Stimulated activated CD8-positive, alpha-beta memory T cell treated with anti-CD3 and anti-CD28 coated beads, Interleukin-2, amount 100 ng/mL, for 1 hour (primary cell): ENCODE measurements around the gene KBTBD4.
A peak's percentile ranks its signal among the peaks of the same experiment; 100 is the strongest.
"Not testable (repeated sequence)": the region's sequence is repeated elsewhere in the genome, so short reads cannot be mapped to it uniquely, and the experiment has no call there.

Experiments used
- DNase-seq, 2 donors: peaks; one replicate each; pipeline ENCODE4 v3.0.0-alpha.2; 2020; ENCODE audit warnings: low read depth in 2 of 2

KBTBD4 gene

DNA sequence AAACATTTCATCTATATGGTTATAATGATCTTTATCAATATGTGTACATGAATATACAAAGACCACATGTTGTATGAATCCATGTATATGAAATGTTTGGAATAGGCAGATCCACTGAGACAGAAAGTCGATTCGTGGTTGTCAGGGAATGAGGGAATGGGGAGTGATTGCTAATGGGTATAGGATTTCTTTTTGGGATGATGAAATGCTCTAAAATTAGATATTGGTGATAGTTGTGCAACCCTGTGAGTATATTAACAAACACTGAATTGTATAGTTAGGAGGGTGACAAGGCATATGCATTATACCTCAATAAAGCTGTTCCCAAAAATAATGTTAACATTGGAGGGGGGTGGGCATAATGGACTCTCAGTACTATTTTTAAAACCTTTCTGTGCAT is 18.3 kb downstream of the KBTBD4 start:
- no peak for DNase-seq

DNA sequence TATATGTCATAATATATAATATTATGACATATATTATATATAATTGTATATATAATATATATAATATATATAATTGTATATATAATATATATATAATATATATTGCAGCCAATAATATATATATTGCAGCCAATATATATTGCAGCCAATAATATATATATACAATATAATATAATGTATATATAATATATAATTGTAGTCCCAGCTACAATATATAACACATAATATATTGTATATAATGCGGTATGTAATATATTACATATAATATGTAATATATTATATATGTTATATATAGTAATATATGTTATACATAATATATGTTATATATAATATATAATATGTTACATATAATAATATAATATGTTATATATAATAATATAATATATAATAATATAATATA is 20.1 kb downstream of the KBTBD4 start:
- no peak for DNase-seq

DNA sequence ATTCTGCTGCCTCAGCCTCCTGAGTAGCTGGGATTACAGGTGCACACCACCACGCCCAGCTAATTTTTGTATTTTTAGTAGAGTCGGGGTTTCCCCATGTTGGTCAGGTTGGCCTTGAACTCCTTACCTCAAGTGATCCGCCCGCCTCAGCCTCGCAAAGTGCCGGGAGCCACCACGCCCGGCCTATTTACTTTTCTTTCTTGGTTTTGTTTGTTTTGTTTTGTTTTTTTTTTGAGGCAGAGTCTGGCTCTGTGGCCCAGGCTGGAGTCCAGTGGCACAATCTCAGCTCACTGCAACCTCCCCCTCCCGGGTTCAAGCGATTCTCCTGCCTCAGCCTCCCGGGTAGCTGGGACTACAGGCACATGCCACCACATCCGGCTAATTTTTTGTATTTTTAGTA is 21.8 kb downstream of the KBTBD4 start:
- DNase-seq, result not testable (repeated sequence)

DNA sequence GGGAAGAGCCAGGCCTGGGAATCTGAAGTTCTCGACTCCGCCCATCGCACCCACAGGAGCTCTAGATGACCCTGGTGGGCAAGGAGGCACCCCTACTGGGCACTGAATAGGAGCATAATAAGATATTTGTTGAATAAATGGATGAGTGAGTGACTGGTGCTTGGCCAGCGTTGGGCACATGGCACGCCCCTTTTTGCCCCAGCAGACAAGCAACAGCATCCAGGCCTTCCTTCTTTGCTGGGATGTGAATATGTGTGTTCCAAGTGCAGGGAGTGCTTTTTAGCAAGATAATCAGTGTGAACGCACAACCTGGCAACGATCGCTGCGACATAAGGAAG is 25.4 kb downstream of the KBTBD4 start:
- no peak for DNase-seq

DNA sequence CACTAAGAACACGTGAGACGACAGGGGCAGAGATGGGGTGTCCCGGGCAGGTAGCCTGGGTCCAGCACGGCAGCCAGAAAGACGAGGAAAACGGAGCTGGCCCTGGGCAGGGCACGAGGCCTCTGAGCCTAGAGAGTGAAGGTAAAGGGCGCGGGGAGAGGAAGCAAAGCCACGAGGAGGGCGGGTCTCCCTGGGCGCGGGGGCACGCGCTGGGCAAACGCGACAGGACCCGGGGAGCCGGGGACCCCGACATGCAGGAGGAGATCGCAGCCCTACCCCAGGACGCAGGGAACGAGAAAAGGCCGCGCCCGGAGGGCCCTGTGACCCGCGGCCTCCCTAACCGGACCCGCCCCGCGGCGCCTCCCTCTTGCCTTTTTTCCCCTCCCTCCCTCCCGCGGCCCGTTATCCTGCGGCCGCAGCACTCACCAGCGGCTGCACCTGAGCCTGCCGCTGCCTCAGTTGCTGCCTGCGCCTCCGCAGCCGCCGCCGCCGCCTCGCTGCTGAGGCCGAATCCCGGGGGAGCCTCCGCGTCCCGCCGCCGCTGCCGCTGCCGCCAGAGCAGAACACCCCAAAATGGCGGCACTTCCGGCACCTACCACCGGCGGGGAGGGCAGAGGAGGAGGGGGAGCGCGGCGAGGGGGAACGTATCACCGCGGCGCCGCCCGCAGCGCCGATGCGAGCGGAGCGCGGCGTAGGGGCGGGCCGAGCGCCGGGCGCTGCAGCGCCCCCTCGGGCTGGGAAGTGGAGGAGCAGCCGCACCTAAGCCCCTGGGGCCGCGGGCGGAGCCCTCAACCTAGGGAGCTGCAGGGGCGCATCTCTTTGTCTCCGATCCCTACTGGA is 26.0 kb downstream of the KBTBD4 start, which contains the start of gene CELF1:
CELF1 (minus strand) TSS at position 567 of the 840 bp plus-strand sequence. CDS start 53,609 bp downstream, outside the sequence.
- DNase-seq, result peak; percentile 83 to 86

DNA sequence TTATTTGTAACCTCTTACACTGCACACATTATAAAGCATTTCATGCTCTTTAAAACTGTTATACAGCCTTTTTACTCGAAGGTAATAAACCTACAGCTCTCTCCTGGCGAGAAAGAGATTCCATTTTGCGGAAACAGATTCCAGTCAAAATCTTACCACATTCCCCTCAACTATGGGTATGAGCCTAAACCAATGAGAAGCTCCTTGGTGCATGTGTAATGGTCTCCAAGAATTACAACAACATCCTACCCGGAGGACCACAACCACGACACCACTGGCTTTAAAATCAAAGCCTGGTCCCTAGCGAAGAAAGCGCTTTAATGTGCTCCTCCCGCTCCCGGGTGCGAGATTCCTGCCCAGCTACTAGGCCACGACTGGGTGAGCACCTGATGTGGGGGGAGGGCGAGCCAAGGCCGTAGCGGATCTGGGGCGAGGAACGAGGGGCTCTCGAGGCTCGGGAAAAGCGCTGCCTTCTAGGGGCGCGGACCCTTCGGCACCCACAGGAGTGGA is 26.7 kb downstream of the KBTBD4 start:
- no peak for DNase-seq

DNA sequence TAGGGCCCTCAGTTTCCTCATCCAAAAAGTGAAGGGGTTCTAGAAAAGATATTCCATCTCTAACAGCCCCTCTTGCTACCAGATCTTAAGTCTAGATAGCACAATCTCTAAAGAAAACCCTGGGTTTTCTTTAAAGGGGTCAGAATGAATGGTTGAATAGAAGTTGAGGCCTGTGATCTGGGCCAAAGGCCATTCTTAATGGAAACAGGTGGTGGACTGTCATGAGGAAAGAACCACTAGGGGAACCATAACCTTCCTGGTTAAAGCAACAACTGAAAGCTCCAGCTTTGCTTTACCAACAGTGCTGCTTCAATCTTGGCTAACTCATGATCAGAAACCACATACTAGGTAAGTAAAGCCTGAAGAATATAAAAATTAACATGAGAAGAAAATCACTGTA is 27.7 kb downstream of the KBTBD4 start:
- no peak for DNase-seq

DNA sequence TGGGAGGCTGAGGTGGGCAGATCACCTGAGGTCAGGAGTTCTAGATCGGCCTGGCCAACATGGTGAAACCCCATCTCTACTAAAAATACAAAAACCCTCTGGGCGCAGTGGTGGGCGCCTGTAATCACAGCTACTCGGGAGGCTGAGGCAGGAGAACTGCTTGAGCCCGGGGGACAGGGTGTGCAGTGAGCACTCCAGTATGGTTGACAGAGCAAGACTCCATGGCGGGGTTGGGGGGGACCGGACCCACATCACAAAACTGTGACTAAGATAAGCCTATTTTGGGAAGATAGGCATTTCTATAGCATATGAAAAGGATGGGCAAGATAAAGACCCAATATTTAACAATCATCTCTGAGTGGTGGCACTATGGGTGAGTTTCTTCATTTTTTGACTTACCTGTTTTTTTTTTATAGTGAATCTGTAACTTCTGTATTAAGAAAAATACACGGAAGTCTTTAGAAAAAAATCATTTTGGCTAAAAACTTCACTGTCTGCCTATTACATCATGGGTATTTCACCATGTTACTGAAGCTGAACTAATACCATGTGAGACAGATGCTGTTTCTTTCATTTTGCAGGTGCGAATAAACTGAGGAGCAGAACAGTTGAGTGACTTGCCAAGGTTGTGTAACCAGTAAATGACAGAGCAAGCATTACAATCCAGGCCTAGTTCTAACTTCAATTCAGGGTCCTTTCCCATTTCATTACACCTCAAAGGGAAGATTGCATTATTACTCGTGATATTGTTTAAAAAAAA is 28.3 kb downstream of the KBTBD4 start:
- no peak for DNase-seq

DNA sequence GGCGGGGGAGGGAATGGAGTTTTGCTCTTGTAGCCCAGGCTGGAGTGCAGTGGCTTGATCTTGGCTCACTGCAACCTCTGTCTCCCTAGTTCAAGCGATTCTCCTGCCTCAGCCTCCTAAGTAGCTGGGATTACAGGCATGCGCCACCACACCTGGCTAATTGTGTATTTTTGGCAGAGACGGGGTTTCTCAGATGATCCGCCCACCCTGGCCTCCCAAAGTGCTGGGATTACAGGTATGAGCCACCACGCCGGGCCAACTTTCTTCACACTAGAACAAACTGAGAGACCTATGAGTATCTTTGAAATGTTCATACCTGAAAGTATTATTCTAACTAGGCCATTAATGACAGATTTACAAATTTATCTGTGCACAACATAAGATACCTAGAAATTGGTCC is 32.5 kb downstream of the KBTBD4 start:
- DNase-seq, result not testable (repeated sequence)

DNA sequence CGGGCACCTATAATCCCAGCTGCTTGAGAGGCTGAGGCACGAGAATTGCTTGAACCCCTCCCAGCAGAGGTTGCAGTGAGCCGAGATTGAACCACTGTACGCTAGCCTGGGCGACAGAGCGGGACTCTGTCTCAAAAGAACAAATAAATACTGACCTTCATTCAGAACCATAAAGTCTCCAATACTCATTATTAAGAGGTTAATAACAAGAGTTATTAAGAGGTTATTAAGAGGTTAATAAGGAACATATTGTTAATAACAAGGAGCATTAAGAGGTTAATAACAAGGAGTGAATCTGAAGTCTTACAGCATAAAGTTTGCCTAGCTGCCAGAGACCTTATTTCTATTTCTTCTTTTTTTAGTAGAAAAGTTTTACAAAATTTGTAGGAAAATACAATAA is 33.5 kb downstream of the KBTBD4 start:
- DNase-seq, result no peak

DNA sequence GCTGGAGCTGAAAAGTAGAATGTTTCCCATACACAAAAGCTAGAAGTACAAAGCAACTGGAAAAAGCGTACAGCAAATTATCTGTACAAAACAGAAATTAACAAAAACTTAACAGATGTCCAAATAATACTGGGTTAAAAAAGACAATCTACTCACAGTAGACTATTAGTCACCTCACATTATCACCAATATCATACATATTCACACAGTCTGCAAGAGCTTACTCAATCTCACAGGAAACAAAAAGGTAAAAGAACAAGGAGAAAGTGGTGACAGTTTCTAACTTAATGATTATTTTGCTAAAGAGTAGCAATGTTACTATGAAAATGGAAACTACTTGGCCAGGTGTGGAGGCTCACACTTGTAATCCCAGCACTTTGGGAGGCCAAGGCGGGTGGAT is 37.7 kb downstream of the KBTBD4 start:
- DNase-seq, result no peak

DNA sequence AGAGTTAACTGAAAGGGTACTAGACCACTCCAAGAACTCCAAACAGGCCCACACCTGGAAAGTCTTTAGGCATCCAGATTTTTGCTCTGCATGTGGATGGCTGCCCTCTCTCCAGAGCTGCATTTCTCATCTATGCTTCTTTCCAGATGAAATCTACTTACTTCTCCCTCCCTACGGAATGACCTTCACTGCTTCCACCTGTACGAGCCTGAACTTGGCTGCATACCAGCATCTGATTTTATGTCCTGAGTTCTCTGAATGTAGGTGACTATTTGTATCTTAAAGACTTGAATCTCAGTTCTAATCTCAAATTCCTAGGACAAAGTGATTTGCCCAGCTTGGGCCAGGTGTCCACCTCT is 39.1 kb downstream of the KBTBD4 start:
- DNase-seq, result no peak

DNA sequence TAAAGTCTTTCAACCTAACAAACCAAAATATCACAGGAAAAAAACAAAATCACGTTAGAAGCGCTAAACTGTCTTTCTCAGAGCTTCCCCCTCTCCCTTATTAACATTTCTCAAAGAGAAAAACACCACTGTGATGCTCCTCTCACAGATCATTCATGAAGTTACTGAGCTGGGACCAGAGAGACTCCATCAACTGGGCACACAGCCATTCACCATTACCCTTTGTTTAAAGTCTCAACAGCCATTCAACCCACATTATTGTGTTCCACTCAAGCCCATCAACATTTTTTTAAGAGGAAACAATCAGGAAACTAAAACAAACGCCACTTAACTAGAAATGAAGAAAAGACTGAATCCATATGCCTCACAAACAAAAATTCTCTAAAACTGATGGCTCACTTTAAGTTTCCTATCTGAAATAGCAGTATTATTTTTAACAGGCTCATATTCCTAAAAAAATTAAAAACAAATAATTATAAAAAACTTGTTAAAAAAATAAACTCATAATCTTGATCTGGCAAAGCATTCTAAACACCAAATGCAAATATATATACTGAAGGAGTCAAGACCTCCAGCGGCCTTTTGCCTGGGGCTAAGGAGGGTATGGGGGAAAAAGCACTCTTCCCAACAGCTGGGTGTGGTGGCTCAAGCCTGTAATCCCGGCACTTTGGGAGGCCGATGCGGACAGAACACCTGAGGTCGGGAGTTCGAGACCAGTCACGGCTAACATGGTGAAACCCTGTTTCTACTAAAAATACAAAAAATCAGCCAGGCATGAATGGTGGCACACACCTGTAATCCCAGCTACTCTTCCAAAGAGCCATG is 39.8 kb downstream of the KBTBD4 start:
- no peak for DNase-seq

DNA sequence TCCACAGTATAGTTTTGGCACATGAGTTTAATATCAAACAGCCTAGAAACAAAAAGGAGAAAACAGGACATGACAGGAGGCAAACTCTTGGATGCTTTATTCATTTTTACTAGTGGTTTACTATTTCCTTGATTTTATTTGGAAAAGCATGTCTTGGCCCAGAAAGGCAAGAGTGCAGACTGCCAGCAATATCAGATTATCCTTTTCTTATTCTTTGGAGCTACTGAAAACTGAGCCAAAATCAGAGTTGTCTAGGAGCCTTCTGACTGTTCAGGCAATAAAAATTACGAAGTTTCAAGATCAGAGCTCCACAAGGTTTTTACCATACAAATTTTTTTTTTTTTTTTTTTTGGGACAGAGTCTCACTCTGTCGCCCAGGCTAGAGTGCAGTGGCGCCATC is 41.9 kb downstream of the KBTBD4 start:
- no peak for DNase-seq

DNA sequence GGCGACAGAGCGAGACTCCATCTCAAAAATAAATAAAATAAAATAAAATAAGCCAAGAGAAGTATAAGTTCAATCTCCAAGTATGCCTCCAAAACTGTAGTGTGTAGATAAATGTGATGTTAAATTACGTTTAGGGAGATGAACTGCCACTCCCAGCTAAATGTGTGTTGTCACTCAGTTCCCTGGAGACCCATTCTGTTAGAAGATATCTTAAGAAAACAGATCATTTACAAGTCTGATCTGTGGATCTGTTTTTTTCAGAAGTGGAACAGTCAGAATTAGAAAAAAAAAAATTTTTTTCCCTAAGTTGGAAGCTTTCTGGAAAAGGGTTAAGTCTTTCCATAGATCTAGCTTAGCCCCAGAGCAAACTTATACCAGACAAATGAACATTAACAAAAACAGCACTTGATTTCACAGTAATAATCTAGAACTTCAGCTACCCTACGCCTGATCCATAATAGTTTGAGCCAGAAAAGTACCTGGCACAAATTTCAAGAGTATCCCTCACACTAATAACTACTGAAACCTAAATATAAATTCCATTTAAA is 44.0 kb downstream of the KBTBD4 start:
- no peak for DNase-seq

DNA sequence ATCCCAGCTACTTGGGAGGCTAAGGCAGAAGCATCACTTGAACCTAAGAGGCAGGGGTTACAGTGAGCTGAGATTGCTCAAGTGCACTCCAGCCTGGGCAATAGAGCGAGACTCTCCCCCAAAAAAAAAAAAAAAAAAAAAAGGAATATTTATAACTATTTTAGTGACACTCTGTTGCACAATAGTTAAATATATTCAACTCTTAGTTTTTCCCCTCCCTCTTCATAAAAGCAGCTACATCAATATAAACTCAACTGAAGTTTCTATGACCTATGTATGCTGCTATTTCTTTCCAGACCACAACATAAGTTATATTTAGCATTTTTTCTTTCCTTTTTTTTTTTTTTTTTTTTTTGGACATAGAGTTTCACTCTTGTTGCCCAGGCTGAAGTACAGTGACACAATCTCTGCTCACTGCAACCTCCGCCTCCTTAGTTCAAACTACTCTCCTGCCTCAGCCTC is 45.0 kb downstream of the KBTBD4 start:
- DNase-seq, result no peak

DNA sequence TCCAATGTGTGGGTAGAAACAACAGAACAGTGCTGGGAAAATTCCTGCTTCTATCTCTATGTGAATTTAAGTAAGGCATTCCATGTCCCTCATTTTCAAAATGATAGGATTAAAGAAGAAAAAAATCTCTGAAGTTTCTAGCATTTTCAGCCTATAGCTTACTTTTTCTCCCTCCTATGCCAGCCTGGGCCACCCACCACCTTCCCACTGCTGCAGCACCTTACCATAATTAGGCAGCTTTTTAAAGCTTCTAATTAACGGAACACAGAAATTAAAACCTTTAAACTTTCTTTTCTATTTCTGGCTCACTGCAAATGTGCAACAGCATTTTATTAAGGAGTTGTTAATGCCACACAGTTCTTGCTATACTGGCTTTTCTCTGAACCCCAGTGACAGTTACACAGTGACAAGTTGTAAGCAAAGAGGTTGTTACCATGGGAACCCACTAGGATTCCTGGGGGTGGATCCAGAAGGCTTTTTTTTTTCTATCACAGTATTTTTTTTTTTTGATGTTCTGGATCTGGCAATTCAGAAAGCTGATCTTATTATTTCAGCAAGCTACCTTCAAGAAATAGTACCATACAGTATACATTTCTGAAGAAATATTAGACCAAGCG is 46.1 kb downstream of the KBTBD4 start:
- DNase-seq, result no peak

DNA sequence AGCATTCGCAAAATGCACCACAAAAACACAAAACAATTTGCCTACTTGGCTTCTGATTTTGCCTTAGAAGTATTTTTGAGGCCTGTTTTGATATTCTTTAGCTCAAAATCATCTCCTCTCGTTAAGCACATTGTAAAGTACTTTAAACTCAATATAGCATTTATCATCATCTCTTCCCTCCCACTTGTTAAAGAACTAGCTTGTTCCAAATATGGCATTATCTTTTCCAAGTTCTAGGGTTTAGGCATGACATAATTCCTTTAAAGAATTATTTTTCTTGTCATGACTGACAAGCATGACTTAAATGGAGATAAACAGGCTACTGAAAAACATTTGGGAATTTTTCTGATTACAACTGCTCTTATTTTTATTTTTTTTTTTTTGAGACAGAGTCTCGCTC is 47.1 kb downstream of the KBTBD4 start:
- no peak for DNase-seq

DNA sequence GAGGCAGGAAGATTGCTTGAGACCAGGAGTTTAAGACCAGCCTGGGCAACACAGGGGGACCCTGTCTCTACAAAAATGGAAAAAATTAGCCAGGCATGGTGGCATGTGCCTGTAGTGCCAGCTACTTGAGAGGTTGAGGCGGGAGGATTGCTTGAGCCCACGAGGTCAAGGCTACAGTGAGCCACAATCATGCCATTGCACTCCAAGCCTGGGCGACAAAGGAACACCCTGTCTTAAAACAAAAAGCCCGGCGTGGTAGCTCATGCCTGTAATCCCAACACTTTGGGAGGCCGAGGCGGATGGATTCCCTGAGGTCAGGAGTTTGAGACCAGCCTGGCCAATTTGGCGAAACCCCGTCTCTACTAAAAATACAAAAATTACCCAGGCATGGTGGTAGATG is 48.0 kb downstream of the KBTBD4 start:
- not testable (repeated sequence) for DNase-seq

DNA sequence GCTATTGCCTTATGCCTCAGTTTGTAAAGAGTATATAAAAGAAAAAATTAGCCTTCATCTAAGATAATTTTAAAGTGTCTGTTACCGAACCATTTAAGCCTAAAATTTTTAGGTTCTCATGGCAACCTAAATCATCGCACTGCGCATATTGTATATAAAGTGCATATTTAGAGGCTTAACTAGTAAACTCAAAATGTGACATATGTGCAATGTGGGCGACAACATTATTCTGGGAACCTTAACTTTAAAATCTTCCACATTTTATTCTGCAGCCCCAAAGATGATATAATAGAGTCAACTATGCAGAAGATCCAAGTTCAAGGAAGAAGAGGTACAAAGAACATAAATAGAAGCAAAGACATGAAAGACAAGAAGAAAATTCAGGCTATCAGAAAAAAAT is 48.8 kb downstream of the KBTBD4 start:
- DNase-seq, result no peak

DNA sequence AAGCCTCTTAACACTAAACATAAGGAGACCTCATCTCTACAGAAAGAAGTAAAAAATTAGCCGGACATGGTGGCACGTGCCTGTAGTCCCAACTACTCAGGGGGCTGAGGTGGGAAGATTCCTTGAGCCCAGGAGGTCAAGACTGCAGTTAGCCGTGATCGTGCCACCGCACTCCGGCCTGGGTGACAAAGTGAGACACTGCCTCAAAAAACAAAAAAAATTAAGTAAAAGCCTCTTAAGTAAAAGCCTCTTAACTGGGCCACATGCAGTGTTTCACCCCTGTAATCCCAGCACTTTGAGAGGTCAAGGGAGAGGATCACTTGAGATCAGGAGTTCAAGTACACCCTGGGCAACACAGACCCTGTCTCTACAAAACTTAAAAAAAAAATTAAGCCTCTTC is 51.6 kb downstream of the KBTBD4 start:
- DNase-seq, result no peak
